ENCODE results near the gene CERS6.

Gene CERS6

DNA sequence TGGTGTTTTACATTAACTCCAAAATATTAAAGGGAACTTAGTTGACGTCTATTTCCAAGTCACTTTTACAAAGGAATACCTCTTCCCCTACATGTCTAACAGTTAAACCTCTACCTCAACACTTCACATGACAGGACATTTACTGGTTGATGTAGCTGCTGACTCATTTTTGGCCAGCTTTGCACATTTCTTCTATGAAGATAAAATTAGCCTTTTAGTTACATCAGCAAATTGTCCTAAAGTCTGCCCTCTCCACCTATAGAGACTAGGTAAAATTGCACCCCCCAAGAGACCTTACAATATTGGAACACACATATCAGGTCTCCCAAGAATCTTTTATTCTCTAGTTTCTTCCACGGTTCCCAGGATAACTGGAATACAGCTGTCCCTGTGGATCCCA lies 10.1 kb upstream of the CERS6 start:
- DNase-seq: no peak

DNA sequence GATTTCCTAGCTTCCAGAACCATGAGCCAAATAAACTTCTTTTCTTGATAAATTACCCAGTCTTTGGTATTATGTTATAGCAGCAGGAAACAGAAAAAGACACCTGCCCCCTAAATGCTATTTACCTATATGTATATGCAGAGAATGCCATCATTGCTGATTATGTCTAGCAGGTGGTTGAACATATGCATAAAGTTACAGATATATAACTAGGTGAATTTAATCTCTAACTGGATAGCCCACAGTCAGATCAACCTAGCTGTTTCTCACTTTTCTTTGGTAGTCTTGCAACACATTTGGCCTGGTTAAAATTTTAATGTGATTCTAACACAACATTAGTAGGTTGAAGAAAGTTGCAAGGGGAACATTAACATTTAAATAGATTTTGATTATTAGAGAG lies 7.1 kb upstream of the CERS6 start:
- no peak for DNase-seq

- DNase-seq: no peak
These were observed 6.7 kb upstream of the CERS6 start for GRCh38 chr2:168449419-168449818.

- DNase-seq: no peak
These were observed 5.9 kb upstream of the CERS6 start for GRCh38 chr2:168450171-168450570.

DNA sequence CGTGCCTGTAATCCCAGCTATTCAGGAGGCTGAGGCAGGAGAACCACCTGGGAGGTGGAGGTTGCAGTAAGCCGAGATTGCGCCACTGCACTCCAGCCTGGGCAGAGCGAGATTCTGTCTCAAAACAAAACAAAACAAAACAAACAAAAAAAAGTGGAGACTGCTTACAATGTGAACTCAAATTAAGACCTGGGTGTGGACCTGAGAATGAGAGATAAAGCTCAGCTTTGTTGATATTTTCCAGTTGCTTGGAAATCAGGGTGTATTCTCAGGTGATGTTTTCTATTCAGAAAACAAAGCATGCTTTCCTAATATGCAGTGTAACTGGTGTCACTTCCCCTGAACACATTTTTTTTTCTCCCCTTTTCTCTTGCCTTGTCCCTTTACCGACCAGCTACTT lies 5.3 kb upstream of the CERS6 start:
- DNase-seq: no peak

DNA sequence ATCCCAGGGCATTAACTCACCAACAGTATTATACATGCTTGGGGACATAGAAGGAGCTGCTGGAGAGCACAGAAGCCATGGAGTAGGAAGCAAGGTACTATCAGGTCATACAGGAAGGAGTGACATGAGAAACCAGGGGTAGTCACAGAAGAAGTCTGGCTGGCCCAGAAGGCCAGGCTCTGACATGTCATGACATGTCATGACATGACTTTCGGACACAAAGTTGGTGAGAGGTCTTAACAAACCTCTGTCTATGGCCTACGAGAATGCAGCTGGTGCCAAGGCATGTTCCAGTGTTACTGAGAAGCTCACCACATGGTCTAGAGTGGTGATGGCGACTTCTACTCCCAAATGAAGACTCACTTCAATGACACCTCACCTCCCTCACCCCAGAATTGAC lies 3.3 kb upstream of the CERS6 start:
- DNase-seq: no peak

DNA sequence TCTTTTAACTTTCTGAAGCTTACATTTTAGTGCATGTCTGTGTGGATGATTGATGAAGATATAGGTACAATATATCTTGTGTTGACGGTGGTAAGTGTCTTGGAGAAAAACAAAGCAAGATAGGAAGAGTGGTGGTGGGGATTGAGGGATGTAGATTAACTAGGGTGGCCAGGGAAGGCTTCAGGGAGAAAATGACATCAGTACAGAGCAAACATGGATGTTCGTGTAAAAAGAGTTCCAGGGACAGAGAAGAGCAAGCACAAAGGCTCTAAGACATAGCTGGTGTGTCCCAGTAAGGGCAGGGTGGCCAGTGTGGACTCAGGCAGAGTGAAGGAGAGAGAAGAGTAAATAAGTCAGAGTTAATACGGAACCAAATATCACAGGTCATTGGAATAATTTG lies 2.7 kb upstream of the CERS6 start:
- DNase-seq: no peak

DNA sequence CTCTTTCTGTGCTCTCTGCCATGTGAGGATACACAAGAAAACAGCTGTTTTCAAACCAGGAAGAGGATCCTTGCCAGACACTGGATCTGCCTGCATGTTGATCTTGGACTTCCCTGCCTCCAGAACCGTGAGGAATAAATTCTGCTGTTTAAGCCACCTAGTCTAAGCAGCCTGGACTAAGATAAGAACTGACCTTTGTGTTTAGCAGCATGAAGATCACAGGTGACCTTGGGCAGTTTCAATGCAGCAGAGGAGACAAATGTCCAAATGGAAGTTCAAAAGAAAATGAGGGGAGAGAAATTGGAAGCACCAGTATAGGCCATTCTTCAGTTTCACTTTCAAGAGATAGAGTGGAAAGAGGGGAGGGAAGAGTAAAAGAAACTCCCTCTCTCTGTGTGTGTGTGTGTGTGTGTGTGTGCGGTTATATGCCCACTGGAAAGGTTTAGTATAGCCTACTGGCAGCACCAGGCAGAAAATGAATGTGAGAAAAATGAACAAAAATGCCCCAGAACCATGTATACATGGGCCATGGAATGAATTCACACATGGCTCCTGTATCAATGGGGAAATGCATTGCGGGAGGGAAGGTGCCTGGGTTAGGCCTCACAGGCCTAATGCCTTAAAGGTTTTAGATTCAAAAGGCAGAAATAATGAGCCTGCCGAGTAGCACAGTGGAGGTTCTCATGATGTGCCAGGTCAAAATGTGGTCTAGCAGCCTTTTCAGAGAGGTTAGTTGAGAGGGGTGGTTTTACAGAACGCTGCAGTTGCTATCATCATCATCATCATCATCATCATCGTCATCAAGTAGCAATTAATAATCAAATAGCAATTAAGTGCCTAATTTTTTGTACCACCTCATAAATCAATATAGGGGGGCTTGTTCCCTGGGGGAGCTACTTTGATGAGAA lies 1.1 kb upstream of the CERS6 start:
- DNase-seq: no peak

- no peak for DNase-seq
These were observed 583 bp downstream of the CERS6 start for GRCh38 chr2:168456521-168457189.

GRCh38 chr2:168457190-168457895 lies 1.3 kb downstream of the CERS6 start:
- DNase-seq: no peak

DNA sequence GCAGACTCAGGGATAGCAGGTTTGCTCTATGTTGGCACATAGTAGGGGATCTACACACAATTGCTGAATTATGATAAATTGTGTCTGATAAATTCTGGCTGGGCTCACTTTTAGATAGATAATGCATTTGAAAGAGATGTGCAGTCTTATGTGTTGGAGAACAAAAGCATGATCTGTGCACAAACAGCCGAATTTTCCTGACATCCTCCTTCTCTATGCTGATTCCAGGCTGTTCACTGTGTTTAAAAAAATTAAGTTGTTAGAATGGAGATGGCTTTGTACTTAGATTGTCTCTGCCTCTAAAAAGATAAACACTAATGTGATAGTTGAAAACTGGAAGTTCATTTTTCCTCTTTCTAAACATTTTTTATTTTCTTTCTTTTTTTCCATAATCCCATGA lies 2.1 kb downstream of the CERS6 start:
- no peak for DNase-seq

GRCh38 chr2:168459256-168459655 lies 3.2 kb downstream of the CERS6 start:
- DNase-seq: no peak

GRCh38 chr2:168460571-168460970 lies 4.5 kb downstream of the CERS6 start:
- no peak for DNase-seq

DNA sequence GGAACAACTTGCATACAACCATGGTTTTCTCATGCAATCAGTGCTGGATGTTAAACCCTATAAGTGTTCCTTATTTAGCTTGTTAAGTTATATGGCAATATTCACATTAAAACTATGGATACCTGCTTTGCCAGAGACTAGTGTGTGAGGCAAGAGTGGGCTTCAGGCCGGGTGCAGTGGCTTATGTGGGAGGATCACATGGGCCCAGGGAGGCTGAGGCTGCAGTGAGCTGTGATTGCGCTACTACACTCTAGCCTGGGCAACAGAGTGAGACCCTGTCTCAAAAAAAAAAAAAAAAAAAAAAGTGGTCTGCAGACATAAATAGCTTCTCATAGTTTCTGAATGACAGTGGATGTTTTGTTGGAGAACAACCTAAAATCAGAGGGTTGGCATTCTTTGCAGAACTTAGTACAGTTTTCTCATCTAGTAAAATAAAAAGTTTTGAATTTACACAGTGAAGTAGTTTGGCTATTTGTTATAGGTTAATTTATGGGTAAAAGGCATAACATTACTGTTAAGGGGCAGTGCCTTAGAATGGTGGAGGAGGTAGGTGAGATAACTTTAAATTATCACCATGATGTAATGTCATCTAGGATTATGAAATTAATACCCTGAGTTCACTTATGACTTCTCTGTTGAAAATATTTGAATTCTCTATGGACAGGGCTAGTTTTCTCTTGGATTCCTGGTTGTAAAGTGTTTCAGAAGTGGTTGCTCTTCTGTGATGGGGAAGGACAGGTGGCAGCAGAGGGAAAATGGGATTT lies 5.3 kb downstream of the CERS6 start:
- DNase-seq: no peak

DNA sequence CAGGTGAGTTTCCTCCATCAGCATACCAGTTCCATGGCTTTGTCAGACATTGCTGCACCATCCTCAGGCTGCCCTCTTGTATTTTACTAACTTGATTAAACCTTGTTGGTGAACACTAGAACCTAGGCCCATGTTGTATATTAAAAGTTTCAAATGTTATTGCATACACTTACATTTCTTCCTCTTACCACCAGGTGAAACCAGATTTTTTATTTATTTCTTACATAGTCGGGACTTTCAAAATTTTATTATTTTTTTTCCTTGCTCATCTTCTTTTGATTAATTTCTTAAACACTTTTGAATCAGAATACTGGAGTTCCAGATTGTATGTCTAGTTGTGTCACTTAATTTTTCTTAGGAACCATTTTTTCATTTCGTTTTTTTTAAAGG lies 5.9 kb downstream of the CERS6 start:
- no peak for DNase-seq

- no peak for DNase-seq
These were observed 6.5 kb downstream of the CERS6 start for GRCh38 chr2:168462543-168463045.

DNA sequence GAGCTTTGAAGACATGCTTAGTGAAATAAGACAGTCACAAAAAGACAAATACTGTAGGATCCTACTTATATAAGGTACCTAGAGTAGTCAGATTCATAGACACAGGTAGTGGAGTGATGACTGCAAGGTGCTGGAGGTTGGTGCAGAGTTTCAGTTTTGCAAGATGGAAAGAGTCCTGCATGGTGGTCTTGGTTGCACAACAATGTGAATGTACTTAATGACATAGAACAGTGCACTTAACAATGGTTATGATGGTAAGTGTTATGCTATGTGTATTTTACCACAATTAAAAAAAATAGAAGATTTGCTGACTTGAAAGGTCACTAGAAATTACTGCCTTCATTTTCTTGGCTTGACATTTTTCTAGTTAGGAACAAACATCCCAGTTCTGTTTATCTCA lies 9.5 kb downstream of the CERS6 start:
- DNase-seq: no peak

- DNase-seq: no peak
These were observed 10.2 kb downstream of the CERS6 start for GRCh38 chr2:168466190-168466737.

DNA sequence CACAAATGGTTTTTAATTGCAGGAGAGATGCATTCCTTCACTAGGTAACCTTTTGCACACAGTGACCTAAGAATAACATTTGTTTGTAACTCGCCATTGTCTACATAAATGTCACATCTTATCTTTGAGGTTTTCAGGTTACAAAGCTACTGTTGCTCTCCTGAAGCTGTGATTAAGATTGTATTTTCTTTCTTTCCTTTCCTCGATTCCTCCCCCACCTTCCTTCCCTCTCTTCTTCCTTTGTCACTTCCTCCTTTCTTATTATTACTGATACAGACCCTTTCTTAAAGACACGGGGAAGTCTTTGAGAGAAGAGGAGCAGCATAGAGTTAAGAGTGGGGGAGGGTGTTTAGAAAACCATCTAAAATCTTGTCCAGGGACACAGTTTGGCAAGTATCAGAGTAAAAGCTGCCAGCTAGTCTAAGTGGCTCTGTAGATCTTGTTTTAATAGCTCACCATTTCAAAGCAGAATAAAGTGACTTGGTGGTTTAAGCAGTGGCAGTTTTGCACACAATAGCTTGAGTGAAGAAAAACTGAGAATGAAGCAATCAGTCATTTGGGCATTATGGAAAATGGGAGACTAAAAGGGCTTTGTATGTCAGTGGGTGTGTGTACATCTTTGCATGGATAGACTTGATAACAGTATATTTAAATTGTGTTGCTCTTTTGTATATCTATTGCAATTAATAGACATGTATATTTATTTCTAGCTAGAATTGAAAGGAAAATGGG lies 10.9 kb downstream of the CERS6 start:
- no peak for DNase-seq

- no peak for DNase-seq
These were observed 11.7 kb downstream of the CERS6 start for GRCh38 chr2:168467729-168468128.

DNA sequence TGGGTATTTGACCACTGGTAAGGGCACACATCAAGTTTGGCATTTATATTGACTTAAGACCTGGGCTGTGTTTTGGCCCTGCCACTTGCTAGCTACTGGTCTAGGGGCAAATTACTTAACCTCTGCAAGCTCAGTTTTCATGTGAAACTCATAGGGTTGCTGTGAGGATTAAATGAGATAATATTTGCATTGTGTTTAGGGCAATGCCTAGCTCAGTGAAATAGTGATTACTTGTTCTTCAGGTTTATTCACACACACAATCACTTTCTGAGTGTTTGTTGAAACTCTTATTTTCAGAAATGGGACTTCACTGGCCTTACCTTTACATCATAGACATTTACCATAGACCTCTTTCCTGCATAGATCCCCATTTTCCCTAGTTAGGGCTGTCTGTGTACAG lies 12.3 kb downstream of the CERS6 start:
- no peak for DNase-seq
